Measurements from ENCODE around the gene CYSLTR2. TPM values are rescaled to one million over a fixed set of nuclear protein-coding genes. Genes with fewer than 3 reads are reported as not detected.

The CYSLTR2 gene
- total and polyA plus RNA-seq, 2 donors from 2014 or later, result 1.2 to 1.4 TPM

GRCh38 chr13:48636550-48636949, 17.2 kb upstream of the CYSLTR2 start:
- no peaks in the 10 kb centered on the region for H3K36me3 ChIP-seq (ENCODE audit: control insufficient read depth in 2 of 3, insufficient read depth in 3 of 3, low read length in 3 of 3)

GRCh38 chr13:48637601-48638000, 16.1 kb upstream of the CYSLTR2 start:
- Histone ChIP-seq H3K36me3 (ENCODE audit: control insufficient read depth in 2 of 3, insufficient read depth in 3 of 3, low read length in 3 of 3) (no peaks in the 10 kb centered on the region), H3K9me3 (ENCODE audit: control insufficient read depth in 2 of 3, insufficient read depth in 1 of 3, low read length in 3 of 3) (peaks cover 0 to 10% (median 0%) of the 10 kb centered on the region in 3 donors), H3K4me3 (ENCODE audit: low read length in 3 of 3) (no peak overlapping the region), H3K27me3 (ENCODE audit: control insufficient read depth, insufficient read depth, low read length) (no peaks in the 10 kb centered on the region), H3K9ac (ENCODE audit: low read length in 3 of 3) (no peak overlapping the region), H3K27ac (ENCODE audit: low read depth in 2 of 2, low read length in 2 of 2) (no peak overlapping the region), H3K4me1 (ENCODE audit: control insufficient read depth in 2 of 3, insufficient read depth in 2 of 3, low read depth in 1 of 3, low read length in 3 of 3) (no peaks in the 10 kb centered on the region)
- TF ChIP-seq CTCF (IDR thresholded peaks at IDR 0.05; ENCODE audit: borderline replicate concordance, extremely low read depth, insufficient read depth), result no peak
- DNase-seq (no peak), FAIRE-seq (no peak)
- intact Hi-C loops (cut with DNase I), result no loop called here

More at GRCh38 chr13:48636550-48636949, 17.2 kb upstream of the CYSLTR2 start:
- Histone ChIP-seq H3K27me3 (ENCODE audit: control insufficient read depth, insufficient read depth, low read length) (no peaks in the 10 kb centered on the region), H3K9me3 (ENCODE audit: control insufficient read depth in 2 of 3, insufficient read depth in 1 of 3, low read length in 3 of 3) (peaks cover 0 to 10% (median 0%) of the 10 kb centered on the region in 3 donors), H3K27ac (ENCODE audit: low read depth in 2 of 2, low read length in 2 of 2) (no peak overlapping the region), H3K9ac (ENCODE audit: low read length in 3 of 3) (no peak overlapping the region), H3K4me1 (ENCODE audit: control insufficient read depth in 2 of 3, insufficient read depth in 2 of 3, low read depth in 1 of 3, low read length in 3 of 3) (no peaks in the 10 kb centered on the region), H3K4me3 (ENCODE audit: low read length in 3 of 3) (no peak overlapping the region)
- FAIRE-seq (no peak), DNase-seq (no peak)
- TF ChIP-seq CTCF (IDR thresholded peaks at IDR 0.05; ENCODE audit: borderline replicate concordance, extremely low read depth, insufficient read depth), result no peak
- intact Hi-C loops (cut with DNase I), result no loop called here

GRCh38 chr13:48640767-48641166, 13.0 kb upstream of the CYSLTR2 start:
- no peaks in the 10 kb centered on the region for H3K36me3 ChIP-seq (ENCODE audit: control insufficient read depth in 2 of 3, insufficient read depth in 3 of 3, low read length in 3 of 3)
- FAIRE-seq (no peak), DNase-seq (no peak)
- no peaks in the 10 kb centered on the region for H3K4me1 ChIP-seq (ENCODE audit: control insufficient read depth in 2 of 3, insufficient read depth in 2 of 3, low read depth in 1 of 3, low read length in 3 of 3)
- intact Hi-C loops (cut with DNase I), result no loop called here
- no peak overlapping the region for H3K27ac ChIP-seq (ENCODE audit: low read depth in 2 of 2, low read length in 2 of 2)
- no peak overlapping the region for H3K9ac ChIP-seq (ENCODE audit: low read length in 3 of 3)
- H3K9me3 ChIP-seq (ENCODE audit: control insufficient read depth in 2 of 3, insufficient read depth in 1 of 3, low read length in 3 of 3), result peaks cover 0 to 5% (median 0%) of the 10 kb centered on the region in 3 donors
- H3K4me3 ChIP-seq (ENCODE audit: low read length in 3 of 3), result no peak overlapping the region
- no peaks in the 10 kb centered on the region for H3K27me3 ChIP-seq (ENCODE audit: control insufficient read depth, insufficient read depth, low read length)
- TF ChIP-seq CTCF (IDR thresholded peaks at IDR 0.05; ENCODE audit: borderline replicate concordance, extremely low read depth, insufficient read depth), result no peak

- H3K9ac ChIP-seq (ENCODE audit: low read length in 3 of 3), result no peak overlapping the region
- peaks cover 0 to under 1% (median 0%) of the 10 kb centered on the region in 3 donors for H3K9me3 ChIP-seq (ENCODE audit: control insufficient read depth in 2 of 3, insufficient read depth in 1 of 3, low read length in 3 of 3)
- no peak for TF ChIP-seq CTCF (IDR thresholded peaks at IDR 0.05; ENCODE audit: borderline replicate concordance, extremely low read depth, insufficient read depth)
- intact Hi-C loops (cut with DNase I), result no loop called here
- H3K27me3 ChIP-seq (ENCODE audit: control insufficient read depth, insufficient read depth, low read length), result no peaks in the 10 kb centered on the region
- no peak overlapping the region for H3K4me3 ChIP-seq (ENCODE audit: low read length in 3 of 3)
- no peak overlapping the region for H3K27ac ChIP-seq (ENCODE audit: low read depth in 2 of 2, low read length in 2 of 2)
- no peaks in the 10 kb centered on the region for H3K4me1 ChIP-seq (ENCODE audit: control insufficient read depth in 2 of 3, insufficient read depth in 2 of 3, low read depth in 1 of 3, low read length in 3 of 3)
- FAIRE-seq, result no peak
- no peaks in the 10 kb centered on the region for H3K36me3 ChIP-seq (ENCODE audit: control insufficient read depth in 2 of 3, insufficient read depth in 3 of 3, low read length in 3 of 3)
- DNase-seq, result no peak
Measured at GRCh38 chr13:48641404-48641803, 12.3 kb upstream of the CYSLTR2 start.

All from kidney (tissue), 14 donors.